Stimulated activated CD8-positive, alpha-beta memory T cell treated with anti-CD3 and anti-CD28 coated beads, Interleukin-7, amount 100 ng/mL, for 1 hour (primary cell): ENCODE data around the gene ZNF410.

ENCODE experiments used
- DNase-seq, 2 donors: peaks; one replicate each; pipeline ENCODE4 v3.0.0-alpha.2; 2020; ENCODE audit warnings: low read depth in 2 of 2

The ZNF410 gene

DNA sequence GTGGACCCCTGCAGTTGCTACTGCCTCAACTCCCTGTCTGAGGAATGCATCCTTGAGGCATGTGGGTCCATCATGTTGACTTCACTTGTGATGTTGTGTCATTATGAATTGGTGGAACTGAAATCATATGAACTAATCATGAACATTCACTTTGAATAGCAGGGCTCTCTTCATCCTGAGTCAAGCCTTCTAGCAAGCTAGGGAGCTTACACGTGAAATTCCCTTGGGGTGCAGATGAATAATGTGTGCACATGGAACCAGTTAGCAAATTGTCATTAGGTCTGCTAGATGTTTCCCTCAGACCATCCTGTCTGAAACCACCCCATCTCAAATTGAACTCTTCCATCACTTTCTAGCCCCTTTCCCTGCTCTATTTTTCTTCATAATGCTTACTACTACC, 67.1 kb downstream of the ZNF410 start:
- no peak for DNase-seq

DNA sequence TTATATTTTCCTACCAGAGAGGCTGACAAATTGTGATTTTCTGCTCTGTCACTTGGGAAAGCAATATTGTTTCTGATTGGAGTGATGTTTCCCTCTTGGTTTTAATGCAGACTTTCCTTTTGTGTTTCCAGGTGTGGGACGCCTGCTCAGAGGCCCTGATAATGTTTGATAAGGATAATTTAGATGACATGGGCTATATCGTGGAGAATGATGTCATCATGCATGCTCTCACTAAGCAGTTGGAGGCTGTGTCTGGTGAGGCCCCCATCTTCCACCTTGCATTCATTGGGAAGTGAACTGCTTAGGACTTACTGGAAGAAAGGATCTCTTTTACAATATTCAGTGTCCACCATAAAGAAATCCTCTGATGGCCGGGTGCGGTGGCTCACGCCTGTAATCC, 69.0 kb downstream of the ZNF410 start:
- no peak for DNase-seq

DNA sequence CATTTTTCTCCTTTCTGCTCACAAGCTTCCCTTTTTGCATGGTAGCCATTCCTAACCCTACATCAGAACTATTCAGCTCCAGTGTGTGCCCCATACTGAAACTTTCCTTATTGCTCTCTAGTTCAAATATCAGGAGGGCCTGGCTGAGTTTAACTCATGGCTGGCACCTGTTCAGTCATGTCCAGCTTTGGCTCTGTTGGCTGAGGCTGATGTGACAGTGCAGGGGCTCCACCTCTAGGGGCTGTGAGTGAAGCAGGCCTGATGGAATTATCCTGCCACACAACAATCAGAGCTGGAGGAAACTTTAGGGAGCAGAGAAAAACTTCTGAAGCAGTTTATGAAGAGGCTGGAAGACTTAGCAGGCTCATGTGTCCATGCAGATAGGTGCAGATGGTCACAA, 71.9 kb downstream of the ZNF410 start:
- DNase-seq = no peak

DNA sequence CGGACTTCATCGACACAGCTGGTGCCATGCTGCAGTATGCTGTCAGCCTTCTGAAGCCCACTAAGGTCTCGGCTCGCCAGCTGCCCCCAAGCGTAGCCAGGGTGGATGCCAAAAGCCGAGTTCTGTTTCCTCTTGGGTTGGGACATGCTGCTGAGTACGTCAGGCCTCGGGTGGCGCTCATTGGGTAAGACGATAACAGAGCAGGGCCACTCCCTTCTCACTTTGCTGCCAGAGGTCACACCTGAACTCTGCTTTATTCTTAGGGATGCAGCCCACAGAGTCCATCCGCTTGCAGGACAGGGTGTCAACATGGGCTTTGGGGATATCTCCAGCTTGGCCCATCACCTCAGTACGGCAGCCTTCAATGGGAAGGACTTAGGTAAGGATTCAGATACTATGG, 74.5 kb downstream of the ZNF410 start:
- no peak for DNase-seq

DNA sequence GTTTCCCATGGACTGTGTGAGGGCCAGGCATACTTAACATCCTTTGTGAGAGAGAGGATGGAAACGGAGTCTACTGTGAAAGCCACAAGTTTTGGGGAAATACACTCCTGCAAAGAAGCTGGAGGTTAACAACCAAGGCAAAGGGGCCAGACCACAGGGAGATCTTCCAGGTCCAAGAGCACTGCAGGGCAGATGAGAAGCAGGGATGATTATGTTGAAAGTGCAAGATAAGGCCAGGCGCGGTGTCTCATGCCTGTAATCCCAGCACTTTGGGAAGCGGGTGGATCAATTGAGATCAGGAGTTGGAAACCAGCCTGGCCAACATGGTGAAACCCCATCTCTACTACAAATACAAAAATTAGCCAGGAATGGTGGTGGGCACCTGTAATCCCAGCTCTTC, 78.6 kb downstream of the ZNF410 start:
- DNase-seq = no peak

DNA sequence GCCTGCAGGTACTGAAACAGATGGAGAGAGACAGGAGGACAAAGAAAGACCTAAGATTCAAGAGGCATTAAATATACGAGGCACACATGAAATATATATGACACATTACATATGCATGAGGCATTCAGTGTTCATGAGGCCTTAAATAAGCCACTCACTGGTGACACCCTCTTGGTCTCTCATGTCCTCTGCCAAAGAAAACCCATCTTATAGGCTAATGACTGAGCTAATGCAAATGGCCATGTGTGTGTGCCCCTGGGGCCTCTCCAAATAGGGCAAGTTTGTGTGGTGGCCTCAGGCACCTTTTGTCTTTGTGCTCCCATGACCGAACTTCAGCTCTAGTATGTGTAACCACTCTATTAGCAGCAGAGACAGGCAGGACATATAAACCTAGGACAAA, 82.2 kb downstream of the ZNF410 start:
- no peak for DNase-seq

DNA sequence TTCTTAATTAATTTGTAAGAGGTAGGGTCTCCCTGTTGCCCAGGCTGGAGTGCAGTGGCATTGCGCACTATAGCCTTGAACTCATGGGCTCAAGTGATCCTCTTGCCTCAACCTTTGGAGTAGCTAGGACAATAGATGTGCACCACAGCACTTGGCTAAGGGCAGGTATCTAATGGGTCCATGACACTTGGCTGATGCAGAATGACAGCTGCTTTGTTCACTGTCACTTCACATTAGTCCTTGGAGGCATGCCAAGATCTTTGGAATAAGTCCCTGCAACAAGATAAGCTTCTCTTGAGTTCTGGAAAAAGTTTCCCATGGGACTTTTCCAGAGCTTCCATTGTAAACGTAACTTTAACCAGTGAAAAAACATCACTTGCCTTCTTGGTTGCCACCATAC, 86.8 kb downstream of the ZNF410 start:
- no peak for DNase-seq

DNA sequence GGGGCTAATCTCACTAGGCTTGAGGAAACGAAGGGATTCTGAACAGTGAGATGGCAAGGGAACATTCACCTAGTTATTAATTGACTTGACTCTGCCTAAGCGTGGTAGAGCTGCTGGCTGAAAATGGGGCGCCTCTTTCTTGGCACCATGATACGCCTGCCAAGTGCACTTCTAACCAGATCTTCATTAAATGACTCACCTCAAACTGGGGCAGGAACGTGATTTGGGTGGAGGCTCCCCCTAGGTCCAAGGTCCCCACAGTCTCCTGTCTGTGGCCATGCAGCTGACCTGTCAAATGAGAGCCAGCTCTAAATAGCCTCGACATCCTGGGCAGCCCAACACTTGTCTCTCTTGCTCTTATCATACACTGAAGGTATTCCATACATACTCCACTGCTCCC, 89.5 kb downstream of the ZNF410 start:
- no peak for DNase-seq

DNA sequence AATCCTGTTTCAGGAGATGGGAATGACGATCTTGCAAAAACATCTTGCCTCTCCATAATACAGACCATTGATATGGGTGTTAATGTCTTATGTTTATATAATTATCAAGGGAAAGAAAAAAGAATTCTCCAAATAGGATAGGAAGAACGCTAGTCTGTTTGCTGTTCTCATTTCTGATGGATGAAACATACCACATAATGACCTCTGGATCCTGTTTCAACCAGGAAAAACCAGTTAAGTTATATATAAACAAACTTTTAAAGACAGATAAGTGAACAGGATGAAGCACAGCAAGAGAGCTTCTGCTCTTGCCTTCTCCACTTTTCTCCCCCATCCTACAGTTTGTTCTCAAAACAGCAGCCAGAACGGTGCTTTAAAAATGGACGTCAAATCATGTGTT, 91.2 kb downstream of the ZNF410 start:
- no peak for DNase-seq
